Ovary (tissue), 3 donors: ENCODE data around the gene ADAMTS14.

ENCODE experiments used
- CTCF ChIP-seq, 3 donors: fragments of 450-650 bp in 2 of 3; fragments of 200-600 bp in 1 of 3; IDR thresholded peaks; one replicate each; pipeline versions ENCODE4 v1.5.1 to v1.8.0; 2016 to 2022; ENCODE audit warnings: antibody characterized with exemption in 3 of 3, mild to moderate bottlenecking in 1 of 3
- EP300 ChIP-seq: sonication (generic); formaldehyde crosslinking; IDR thresholded peaks from one replicate; pipeline ENCODE4 v1.6.1; 2017; ENCODE audit warnings: antibody characterized with exemption
- donor health status: DM: no; HTN: no; CAD: no.

- TF ChIP-seq EP300 (no peak), CTCF (IDR thresholded peaks at IDR 0.05) (no peak)
Observed at GRCh38 chr10:70677620-70678249, 5.4 kb downstream of the ADAMTS14 start.
